ENCODE results near the gene GRAMD1B. TPM values are rescaled to one million over a fixed set of nuclear protein-coding genes. Genes with fewer than 3 reads are reported as not detected.

GRAMD1B gene
- total RNA-seq, 4 donors from 2014 or later, result 1.8 to 4.0 (median 3.0) TPM

DNA sequence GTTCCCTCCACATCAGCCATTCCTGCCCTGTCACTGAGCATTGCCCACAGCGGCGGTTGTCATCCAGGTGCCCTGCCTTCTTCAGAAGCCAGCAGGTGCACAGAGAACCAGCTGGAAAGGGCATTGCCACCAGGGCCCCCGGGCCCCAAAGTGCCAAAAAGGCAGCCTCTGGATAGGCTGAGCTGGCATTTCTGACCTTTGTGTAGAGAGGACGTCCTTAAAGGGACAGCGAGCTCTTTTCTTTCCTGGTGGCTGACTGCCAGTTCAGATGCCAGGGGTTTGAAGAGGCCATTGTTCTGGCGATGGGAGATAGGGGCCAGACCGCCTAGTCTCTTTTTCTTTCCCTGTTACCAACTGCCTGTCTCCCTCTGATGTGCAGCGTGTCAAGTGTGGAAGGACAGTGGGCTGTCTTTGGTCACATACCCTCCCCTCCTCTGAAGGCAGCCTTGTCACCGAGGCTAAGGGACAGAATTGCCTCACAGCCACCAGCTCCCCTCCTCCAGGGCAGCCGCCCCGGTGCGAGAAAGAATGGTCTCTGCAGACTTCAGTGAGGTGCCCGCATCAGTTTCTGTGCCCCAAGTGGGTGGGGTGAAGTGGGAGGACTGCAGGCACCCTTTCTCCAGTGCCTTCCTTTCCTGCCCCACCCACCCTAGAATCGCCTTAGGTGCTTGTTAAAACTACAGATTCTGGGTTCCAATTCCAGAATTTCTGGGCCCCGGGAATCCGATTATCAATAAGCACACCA, 114.7 kb downstream of the GRAMD1B start:
- Histone ChIP-seq H3K27ac (no peak overlapping the region), H3K27me3 (no peaks in the 10 kb centered on the region), H3K4me1 (no peaks in the 10 kb centered on the region), H3K4me3 (no peak overlapping the region), H3K9me3 (no peaks in the 10 kb centered on the region), H3K36me3 (no peaks in the 10 kb centered on the region)
- no peak for ATAC-seq
- 83% methylated on average over 4 of the region's 16 CpGs; no CpG with 5 or more reads in 1 of the 2 donors for WGBS, 2 donors (ENCODE audit: low coverage in 1 of 2)
- TF ChIP-seq, protein P1, sequence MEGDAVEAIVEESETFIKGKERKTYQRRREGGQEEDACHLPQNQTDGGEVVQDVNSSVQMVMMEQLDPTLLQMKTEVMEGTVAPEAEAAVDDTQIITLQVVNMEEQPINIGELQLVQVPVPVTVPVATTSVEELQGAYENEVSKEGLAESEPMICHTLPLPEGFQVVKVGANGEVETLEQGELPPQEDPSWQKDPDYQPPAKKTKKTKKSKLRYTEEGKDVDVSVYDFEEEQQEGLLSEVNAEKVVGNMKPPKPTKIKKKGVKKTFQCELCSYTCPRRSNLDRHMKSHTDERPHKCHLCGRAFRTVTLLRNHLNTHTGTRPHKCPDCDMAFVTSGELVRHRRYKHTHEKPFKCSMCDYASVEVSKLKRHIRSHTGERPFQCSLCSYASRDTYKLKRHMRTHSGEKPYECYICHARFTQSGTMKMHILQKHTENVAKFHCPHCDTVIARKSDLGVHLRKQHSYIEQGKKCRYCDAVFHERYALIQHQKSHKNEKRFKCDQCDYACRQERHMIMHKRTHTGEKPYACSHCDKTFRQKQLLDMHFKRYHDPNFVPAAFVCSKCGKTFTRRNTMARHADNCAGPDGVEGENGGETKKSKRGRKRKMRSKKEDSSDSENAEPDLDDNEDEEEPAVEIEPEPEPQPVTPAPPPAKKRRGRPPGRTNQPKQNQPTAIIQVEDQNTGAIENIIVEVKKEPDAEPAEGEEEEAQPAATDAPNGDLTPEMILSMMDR (IDR thresholded peaks at IDR 0.05), result no peak
- TF ChIP-seq EP300 (IDR thresholded peaks at IDR 0.05) (no peak), POLR2AphosphoS5 (IDR thresholded peaks at IDR 0.05) (no peak), POLR2A (IDR thresholded peaks at IDR 0.05) (no peak)

GRCh38 chr11:123545726-123546270, 115.7 kb downstream of the GRAMD1B start:
- Histone ChIP-seq H3K4me3 (no peak overlapping the region), H3K9me3 (no peaks in the 10 kb centered on the region), H3K36me3 (no peaks in the 10 kb centered on the region), H3K27ac (no peak overlapping the region), H3K4me1 (no peaks in the 10 kb centered on the region), H3K27me3 (no peaks in the 10 kb centered on the region)
- TF ChIP-seq POLR2AphosphoS5 (IDR thresholded peaks at IDR 0.05) (no peak), POLR2A (IDR thresholded peaks at IDR 0.05) (no peak), EP300 (IDR thresholded peaks at IDR 0.05) (no peak)
- TF ChIP-seq, protein P1 (IDR thresholded peaks at IDR 0.05), result no peak
- 74% methylated on average over 3 of the region's 4 CpGs; no CpG with 5 or more reads in 1 of the 2 donors for WGBS, 2 donors (ENCODE audit: low coverage in 1 of 2)
- ATAC-seq, result no peak

DNA sequence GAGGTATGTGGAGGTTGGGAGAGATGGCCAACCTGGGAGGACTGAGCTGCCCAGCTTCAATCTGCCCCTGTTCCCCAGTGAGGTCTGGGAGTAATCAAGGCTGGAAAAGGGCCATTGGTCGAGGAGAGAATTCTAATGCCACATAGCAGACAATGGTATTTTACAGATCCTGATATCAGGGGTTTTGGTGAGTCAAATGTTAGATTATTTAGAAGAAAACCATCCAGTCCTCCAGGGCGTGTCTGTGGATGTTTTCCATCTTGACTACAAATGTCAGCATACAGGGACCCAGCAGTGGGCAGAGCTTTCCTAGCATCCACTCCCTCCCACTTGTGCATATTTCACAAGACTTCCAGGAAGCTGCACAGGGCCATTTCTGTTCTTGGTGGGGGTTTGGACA, 116.4 kb downstream of the GRAMD1B start:
- Histone ChIP-seq H3K9me3 (no peaks in the 10 kb centered on the region), H3K36me3 (no peaks in the 10 kb centered on the region), H3K27ac (no peak overlapping the region), H3K27me3 (no peaks in the 10 kb centered on the region), H3K4me3 (no peak overlapping the region), H3K4me1 (no peaks in the 10 kb centered on the region)
- ATAC-seq, result no peak
- TF ChIP-seq POLR2A (IDR thresholded peaks at IDR 0.05) (no peak), POLR2AphosphoS5 (IDR thresholded peaks at IDR 0.05) (no peak), EP300 (IDR thresholded peaks at IDR 0.05) (no peak)
- TF ChIP-seq, protein P1 (IDR thresholded peaks at IDR 0.05), result no peak
- WGBS, 2 donors (ENCODE audit: low coverage in 1 of 2), result 59 to 86% methylated on average over 1 to 2 of the region's 2 CpGs

DNA sequence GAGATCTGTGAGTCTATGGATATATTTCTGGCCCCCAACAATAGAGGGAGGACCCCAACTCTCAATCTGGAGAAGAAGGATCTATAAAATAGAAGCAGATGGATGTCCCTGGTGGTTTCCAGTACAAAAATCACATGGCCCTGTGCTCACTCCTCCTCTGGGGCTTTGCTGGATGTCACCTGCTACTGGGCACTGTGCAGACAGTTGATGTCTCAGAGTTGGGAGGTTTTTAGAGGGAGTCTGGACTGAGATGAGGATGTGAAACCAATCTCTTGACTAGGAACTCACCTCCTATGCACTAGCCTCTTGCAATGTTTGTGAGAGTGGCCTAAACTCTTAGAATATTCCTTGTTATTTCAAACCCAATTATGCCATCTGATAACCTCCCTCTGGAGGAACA, 117.1 kb downstream of the GRAMD1B start:
- no peaks in the 10 kb centered on the region for H3K9me3 ChIP-seq
- no peak overlapping the region for H3K4me3 ChIP-seq
- TF ChIP-seq EP300 (IDR thresholded peaks at IDR 0.05) (no peak), POLR2A (IDR thresholded peaks at IDR 0.05) (no peak), POLR2AphosphoS5 (IDR thresholded peaks at IDR 0.05) (no peak)
- TF ChIP-seq, protein P1 (IDR thresholded peaks at IDR 0.05), result no peak
- no peaks in the 10 kb centered on the region for H3K27me3 ChIP-seq
- H3K36me3 ChIP-seq, result no peaks in the 10 kb centered on the region
- no peak for ATAC-seq
- H3K27ac ChIP-seq, result no peak overlapping the region
- H3K4me1 ChIP-seq, result no peaks in the 10 kb centered on the region

DNA sequence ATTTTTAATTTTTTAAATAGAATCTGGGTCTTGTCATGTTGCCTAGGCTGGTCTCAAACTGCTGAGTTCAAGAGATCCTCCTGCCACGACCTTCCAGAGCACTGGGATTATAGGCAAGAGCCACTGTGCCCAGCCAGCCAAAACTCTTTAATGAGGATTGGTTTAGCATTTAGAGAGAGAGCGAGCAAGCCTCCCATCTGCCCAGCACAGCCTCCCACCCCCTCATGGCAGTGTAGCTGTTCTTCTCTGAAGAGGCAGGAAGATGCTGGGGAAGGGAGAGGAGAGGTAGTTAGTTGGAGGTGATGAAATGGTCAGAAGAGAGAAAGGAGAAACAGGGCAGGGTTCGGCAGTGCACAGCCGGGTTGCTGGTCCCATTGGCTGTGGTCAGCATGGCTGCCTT, 118.7 kb downstream of the GRAMD1B start:
- Histone ChIP-seq H3K4me1 (no peaks in the 10 kb centered on the region), H3K27me3 (no peaks in the 10 kb centered on the region), H3K27ac (no peak overlapping the region), H3K36me3 (no peaks in the 10 kb centered on the region), H3K9me3 (no peaks in the 10 kb centered on the region), H3K4me3 (no peak overlapping the region)
- no peak for ATAC-seq
- 73% methylated on average over 2 of the region's 4 CpGs; no CpG with 5 or more reads in 1 of the 2 donors for WGBS, 2 donors (ENCODE audit: low coverage in 1 of 2)
- TF ChIP-seq POLR2AphosphoS5 (IDR thresholded peaks at IDR 0.05) (no peak), POLR2A (IDR thresholded peaks at IDR 0.05) (no peak), EP300 (IDR thresholded peaks at IDR 0.05) (no peak)
- TF ChIP-seq, protein P1 (IDR thresholded peaks at IDR 0.05), result no peak
